Measurements from ENCODE around the gene GLTP.

The GLTP gene

DNA sequence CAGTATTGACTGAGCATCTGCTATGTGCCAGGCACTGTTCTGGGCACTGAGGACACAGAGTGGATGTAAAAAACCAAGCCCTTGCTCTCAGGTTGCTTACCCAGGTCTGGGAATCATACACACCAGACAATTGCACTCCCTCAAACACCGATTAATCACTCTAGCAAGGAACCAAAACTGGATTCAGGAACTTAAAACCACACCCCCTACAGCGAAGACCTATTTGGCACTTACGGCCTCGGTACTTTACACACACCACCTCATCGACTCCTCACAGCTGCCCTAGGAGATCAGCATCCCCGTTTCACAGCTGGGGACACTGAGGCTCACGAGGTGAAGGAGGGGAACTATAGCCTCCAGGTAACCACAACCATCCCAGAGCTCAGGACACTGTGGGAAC is 1.6 kb downstream of the GLTP start:
- H3K4me3 ChIP-seq (replicated peaks; ENCODE audit: low read depth, low read length) = peak overlapping the region; percentile 66
- no peak for TF ChIP-seq CTCF (IDR thresholded peaks at IDR 0.05; ENCODE audit: low read depth, low read length, missing control alignments)
- DNase-seq (ENCODE audit: extremely low read depth, low read depth) = no peak

DNA sequence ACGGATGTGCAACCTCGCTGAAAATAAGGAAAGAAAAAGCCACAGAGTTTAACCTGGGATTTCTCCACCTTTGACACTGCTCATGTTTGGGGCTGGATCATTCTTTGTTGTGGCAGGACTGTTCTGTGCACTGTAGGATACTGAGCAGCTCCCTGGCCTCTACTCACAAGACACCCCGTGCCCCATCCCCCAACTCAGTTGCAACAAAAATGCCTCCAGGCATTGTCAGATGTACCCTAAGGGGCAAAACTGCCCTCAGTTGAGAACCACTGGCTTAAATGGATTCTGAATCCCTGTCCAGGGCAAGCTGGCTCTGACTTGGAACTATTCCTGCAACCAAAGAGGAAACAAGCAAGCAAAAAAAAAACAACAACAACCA is 2.1 kb downstream of the GLTP start:
- TF ChIP-seq CTCF (IDR thresholded peaks at IDR 0.05; ENCODE audit: low read depth, low read length, missing control alignments) = no peak
- DNase-seq (ENCODE audit: extremely low read depth, low read depth) = no peak
- no peak overlapping the region for H3K4me3 ChIP-seq (replicated peaks; ENCODE audit: low read depth, low read length)

GRCh38 chr12:109877504-109878246 is 2.7 kb downstream of the GLTP start:
- no peak for TF ChIP-seq CTCF (IDR thresholded peaks at IDR 0.05; ENCODE audit: low read depth, low read length, missing control alignments)
- DNase-seq (ENCODE audit: extremely low read depth, low read depth) = no peak
- H3K4me3 ChIP-seq (replicated peaks; ENCODE audit: low read depth, low read length) = no peak overlapping the region

DNA sequence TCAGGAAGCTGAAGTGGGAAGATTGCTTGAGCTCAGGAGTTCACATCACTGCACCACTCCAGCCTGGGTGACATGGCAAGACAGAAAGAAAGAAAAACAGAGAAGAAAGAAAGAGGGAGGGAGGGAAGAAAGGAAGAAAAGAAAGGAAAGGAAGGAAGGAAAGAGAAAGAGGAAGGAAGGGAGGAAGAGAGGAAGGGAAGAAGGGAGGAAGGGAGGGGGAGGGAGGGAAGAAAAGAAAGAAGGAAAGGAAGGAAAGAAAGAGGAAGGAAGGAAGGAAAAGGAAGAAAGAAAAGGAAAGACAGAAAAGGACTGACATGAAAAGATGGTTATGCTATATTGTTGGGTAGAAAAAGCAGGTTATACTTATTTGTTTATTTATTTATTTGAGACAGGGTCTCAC is 3.9 kb downstream of the GLTP start:
- DNase-seq (ENCODE audit: extremely low read depth, low read depth) = no peak
- TF ChIP-seq CTCF (IDR thresholded peaks at IDR 0.05; ENCODE audit: low read depth, low read length, missing control alignments) = no peak
- H3K4me3 ChIP-seq (replicated peaks; ENCODE audit: low read depth, low read length) = no peak overlapping the region

DNA sequence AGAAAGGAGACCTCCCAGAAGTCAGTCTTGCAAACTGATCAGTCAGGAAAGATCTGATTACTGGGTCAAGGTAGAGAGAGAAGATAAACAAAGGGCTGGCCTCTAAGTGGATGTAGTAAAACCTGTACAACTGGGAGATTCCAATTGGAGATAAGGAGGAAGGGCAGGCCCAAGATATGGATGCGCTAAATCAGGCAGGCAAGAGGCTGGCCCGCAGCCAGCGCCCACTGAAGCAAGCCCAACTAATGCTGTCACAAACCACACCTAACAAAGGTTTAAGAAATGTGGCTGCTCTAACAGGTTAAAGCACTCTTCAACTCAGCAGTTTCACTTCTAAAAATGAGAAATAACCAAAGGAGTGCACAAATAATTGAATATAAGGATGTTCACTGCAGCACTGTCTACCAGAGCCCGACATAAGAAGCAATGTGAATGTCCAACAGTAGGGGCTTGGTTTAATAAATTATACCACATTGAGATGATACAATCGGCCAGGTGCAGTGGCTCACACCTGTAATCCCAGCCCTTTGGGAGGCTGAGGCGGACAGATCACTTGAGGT is 4.7 kb downstream of the GLTP start:
- H3K4me3 ChIP-seq (replicated peaks; ENCODE audit: low read depth, low read length) = no peak overlapping the region
- DNase-seq (ENCODE audit: extremely low read depth, low read depth) = no peak
- TF ChIP-seq CTCF (IDR thresholded peaks at IDR 0.05; ENCODE audit: low read depth, low read length, missing control alignments) = no peak

DNA sequence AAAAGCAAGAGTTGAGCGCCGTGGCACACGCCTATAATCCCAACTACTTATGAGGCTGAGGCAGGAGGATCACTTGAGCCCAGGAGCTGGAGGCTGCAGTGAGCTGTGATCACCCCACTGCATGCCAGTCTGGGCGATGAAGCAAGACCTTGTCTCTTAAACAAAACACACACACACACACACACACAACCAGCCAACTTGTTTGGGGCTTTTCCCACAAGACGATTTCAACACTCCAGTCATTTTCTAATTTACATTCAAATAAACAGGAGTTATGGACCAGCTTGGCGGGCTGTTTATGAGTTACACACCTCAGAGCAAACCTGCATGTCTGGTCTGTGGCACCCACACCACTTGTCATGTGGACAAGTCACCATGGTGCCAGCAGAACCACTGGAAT is 6.7 kb downstream of the GLTP start:
- H3K4me3 ChIP-seq (replicated peaks; ENCODE audit: low read depth, low read length) = no peak overlapping the region
- no peak for DNase-seq (ENCODE audit: extremely low read depth, low read depth)
- no peak for TF ChIP-seq CTCF (IDR thresholded peaks at IDR 0.05; ENCODE audit: low read depth, low read length, missing control alignments)
